Heart left ventricle (tissue), 16 donors: ENCODE data around the gene SPATC1L. TPM values are rescaled to one million over a fixed set of nuclear protein-coding genes. Genes with fewer than 3 reads are reported as not detected.
A peak's percentile ranks its signal among the peaks of the same experiment; 100 is the strongest.
"Not testable (repeated sequence)": the region's sequence is repeated elsewhere in the genome, so short reads cannot be mapped to it uniquely, and the experiment has no call there.

Experiments
- ATAC-seq, 4 donors: fragments of 200-7000 bp; cut with Tn5 transposase; one replicate each; pipeline ENCODE4 v1.9.1; 2020 to 2022; ENCODE audit warnings: moderate library complexity in 4 of 4, mild to moderate bottlenecking in 3 of 4, moderate number of reproducible peaks in 1 of 4
- DNase-seq, 5 donors: peaks; one replicate each; pipeline ENCODE4 v3.0.0-alpha.2; 2020
- H3K27ac ChIP-seq, 12 donors: fragments of 200-600 bp; sonication (generic) in 4 of 12; one replicate each; pipeline versions ENCODE4 v1.5.0 to v1.8.0; 2016 to 2022; ENCODE audit warnings: mild to moderate bottlenecking in 2 of 12
- H3K27me3 ChIP-seq, 9 donors: fragments of 200-600 bp; sonication (generic) in 2 of 9; one replicate each; pipeline versions ENCODE4 v1.5.1 to v1.8.0; 2016 to 2022; ENCODE audit warnings: mild to moderate bottlenecking in 3 of 9
- H3K36me3 ChIP-seq, 9 donors: fragments of 200-600 bp; sonication (generic) in 2 of 9; one replicate each; pipeline versions ENCODE4 v1.5.0 to v1.8.0; 2018 to 2022; ENCODE audit warnings: mild to moderate bottlenecking in 2 of 9
- H3K4me1 ChIP-seq, 12 donors: fragments of 200-600 bp; sonication (generic) in 4 of 12; one replicate each; pipeline versions ENCODE4 v1.5.0 to v1.8.0; 2016 to 2022; ENCODE audit warnings: mild to moderate bottlenecking in 3 of 12
- H3K4me3 ChIP-seq, 12 donors: fragments of 200-600 bp; sonication (generic) in 4 of 12; one replicate each; pipeline versions ENCODE4 v1.5.0 to v1.8.0; 2017 to 2022; ENCODE audit warnings: mild to moderate bottlenecking in 9 of 12, moderate library complexity in 4 of 12
- H3K9me3 ChIP-seq, 12 donors: fragments of 200-600 bp; sonication (generic) in 4 of 12; one replicate each; pipeline versions ENCODE4 v1.5.0 to v1.8.0; 2016 to 2022; ENCODE audit warnings: mild to moderate bottlenecking in 1 of 12
- CTCF ChIP-seq, 12 donors: fragments of 200-600 bp; sonication (generic) in 4 of 12; IDR thresholded peaks; one replicate each; pipeline versions ENCODE4 v1.5.0 to v1.8.0; 2018 to 2022; ENCODE audit warnings: antibody characterized with exemption in 12 of 12, mild to moderate bottlenecking in 5 of 12
- POLR2A ChIP-seq, 2 donors: fragments of 450-650 bp; IDR thresholded peaks; one replicate each; pipeline ENCODE4 v1.6.1; 2017; ENCODE audit warnings: antibody characterized with exemption in 2 of 2, mild to moderate bottlenecking in 2 of 2, moderate library complexity in 2 of 2
- WGBS, 4 donors: extraction: QIAGEN DNeasy Blood & Tissue Kit in 2 of 4; methylation state at CpG; one replicate each; pipeline versions ENCODE4 v1.1.5 to v1.1.7; 2013 to 2018; 5-methylcytosine and 5-hydroxymethylcytosine counted together
- intact Hi-C, 10 donors: fragments of 100-400 bp; cut with DNase I; formaldehyde crosslinking; loops; one replicate each; pipeline versions ENCODE4 v1.11.1 to v1.14.2; 2022
- polyA plus RNA-seq, 2 donors: library from polyadenylated mRNA; stranded (reverse); fragments of 200-250 nt; gene quantifications; one replicate each; pipeline ENCODE4 v1.2.3, GENCODE V29; 2013
- total RNA-seq, 9 donors: library from RNA; depleted of rRNA in 2 of 9; stranded (reverse); fragments of >200 nt in 2 of 9; fragmentation: NEBNext Ultra II Directional in 3 of 9; extraction: Animal tissue kit (Norgen Biotek cat#: 25700) in 3 of 9; gene quantifications; one replicate each; pipeline versions ENCODE4 v1.1.0 to v1.2.4, GENCODE V29; 2016 to 2023
- donor health status: ischemic (EF 13 %, LVEDD 7.1; RV severe dilation, severe dysfunction).
- donor health status: healthy with polysubstance abuse.
- donor health status: DM: no; HTN: yes; CAD: no.
- donor health status: DM: no; HTN: no; CAD: no.
- donor health status: ischemic (EF 25% LVEDD 6.9; RV normal size, moderate dysfunction).
- donor health status: ischemic (EF 25% LVEDD 5.7; RV mildly dilated, moderate dysfunction).
- donor health status: healthy.
- donor health status: DM: yes; HTN: yes; CAD: no.
- donor health status: ischemic (EF 35%, LVEDD 5.7; RV mildly dilated, moderate dysfunction).
- donor health status: nonischemic (EF 11% LVEDD 7.7; RV severe dilation, severe dysfunction).
- donor health status: DM: yes; HTN: yes; CAD: no.
- donor health status: PGD.
- donor health status: ischemic (EF 29% LVEDD 5.4; RV normal size, mild dysfunction).
- donor health status: nonischemic (EF 23%, LVEDD 6.1; RV moderate dilation, normal function).

SPATC1L gene
- total and polyA plus RNA-seq, 11 donors = 4.9 to 16.8 (median 10.6) TPM

GRCh38 chr21:46142582-46143473 is 41.4 kb downstream of the SPATC1L start:
- intact Hi-C loops = loop anchor here in 6 of 10 donors (5.0 to 10.0 kb wide), 4 partner anchors 82 to 171 kb away; partner anchors contain the start of gene LSS (in 2 of the 6)
- DNase-seq (peak in 3 of 5 donors; percentile 13 to 31 (median 21)), ATAC-seq (no peak)
- no peak overlapping the region for H3K4me3 ChIP-seq
- H3K9me3 ChIP-seq = no peaks in the 10 kb centered on the region
- WGBS, 4 donors = 84 to 87% (median 86%) methylated on average over 20 to 21 of the region's 21 CpGs
- peaks cover 0 to 9% (median 6%) of the 10 kb centered on the region in 12 donors for H3K4me1 ChIP-seq
- H3K27ac ChIP-seq = peak overlapping the region in 1 of 12 donors; percentile 14
- no peaks in the 10 kb centered on the region for H3K36me3 ChIP-seq
- no peaks in the 10 kb centered on the region for H3K27me3 ChIP-seq
- no peak for TF ChIP-seq CTCF (IDR thresholded peaks at IDR 0.05)
- TF ChIP-seq POLR2A (IDR thresholded peaks at IDR 0.05) = no peak

- Histone ChIP-seq H3K27me3 (no peaks in the 10 kb centered on the region), H3K27ac (no peak overlapping the region), H3K36me3 (no peaks in the 10 kb centered on the region), H3K4me1 (peaks cover 0 to 9% (median 6%) of the 10 kb centered on the region in 12 donors), H3K4me3 (no peak overlapping the region), H3K9me3 (no peaks in the 10 kb centered on the region)
- ATAC-seq = no peak
- WGBS, 4 donors = 90 to 93% (median 92%) methylated on average over 45 of the region's 45 CpGs
- DNase-seq = peak in 3 of 5 donors; percentile 20 to 54 (median 22)
- intact Hi-C loops = loop anchor here in 6 of 10 donors (5.0 to 10.0 kb wide), 4 partner anchors 83 to 170 kb away; partner anchors contain the start of gene LSS (in 2 of the 6)
- TF ChIP-seq CTCF (IDR thresholded peaks at IDR 0.05) (no peak), POLR2A (IDR thresholded peaks at IDR 0.05) (no peak)
These were observed 42.3 kb downstream of the SPATC1L start for GRCh38 chr21:46141767-46142581.

DNA sequence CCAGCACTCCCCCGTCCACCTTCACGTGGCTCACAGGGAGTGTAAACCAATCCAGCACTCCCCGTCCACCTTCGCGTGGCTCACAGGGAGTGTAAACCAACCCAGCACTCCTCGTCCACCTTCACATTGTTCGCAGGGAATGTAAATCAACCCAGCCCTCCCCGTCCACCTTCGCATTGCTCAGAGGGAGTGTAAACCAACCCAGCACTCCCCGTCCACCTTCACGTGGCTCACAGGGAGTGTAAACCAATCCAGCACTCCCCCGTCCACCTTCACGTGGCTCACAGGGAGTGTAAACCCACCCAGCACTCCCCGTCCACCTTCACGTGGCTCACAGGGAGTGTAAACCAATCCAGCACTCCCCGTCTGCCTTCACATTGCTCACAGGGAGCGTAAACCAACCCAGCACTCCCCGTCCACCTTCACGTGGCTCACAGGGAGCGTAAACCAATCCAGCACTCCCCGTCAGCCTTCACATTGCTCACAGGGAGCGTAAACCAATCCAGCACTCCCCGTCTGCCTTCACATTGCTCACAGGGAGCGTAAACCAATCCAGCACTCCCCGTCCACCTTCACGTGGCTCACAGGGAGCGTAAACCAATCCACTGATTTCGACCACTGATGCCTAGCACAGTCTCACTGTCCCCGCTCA is 43.8 kb downstream of the SPATC1L start:
- H3K36me3 ChIP-seq, H3K27ac ChIP-seq, H3K9me3 ChIP-seq, H3K27me3 ChIP-seq, ATAC-seq, H3K4me3 ChIP-seq: not testable (repeated sequence)
- intact Hi-C loops = loop anchor here in 6 of 10 donors (5.0 to 10.0 kb wide), 4 partner anchors 84 to 168 kb away; partner anchors contain the start of gene LSS (in 2 of the 6)
- H3K4me1 ChIP-seq = peaks cover 0 to 13% (median 6%) of the 10 kb centered on the region in 12 donors
- peak in 2 of 5 donors; percentile 7 to 31 for DNase-seq
- 75 to 81% (median 77%) methylated on average over 29 of the region's 29 CpGs for WGBS, 4 donors

DNA sequence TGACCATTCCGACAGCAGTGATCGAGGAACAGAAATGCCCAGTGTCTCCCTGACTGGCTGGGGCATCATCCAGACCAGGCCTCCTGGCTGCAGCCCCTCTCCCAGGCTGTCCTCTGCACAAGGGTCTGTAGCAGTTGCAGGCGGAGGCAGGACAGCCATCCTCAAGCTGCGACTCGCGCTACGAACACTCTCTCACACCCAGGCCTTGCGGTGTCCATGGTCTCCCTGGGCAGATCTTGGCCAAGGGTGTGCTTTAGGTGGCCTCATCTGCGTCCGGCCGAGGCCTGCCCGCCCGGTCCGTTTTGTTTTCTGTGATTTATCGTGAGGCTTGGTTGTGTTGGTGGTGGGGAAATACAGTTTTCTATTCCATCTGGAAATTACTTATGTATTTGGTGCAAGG is 44.6 kb downstream of the SPATC1L start:
- ATAC-seq (no peak), DNase-seq (no peak)
- intact Hi-C loops = loop anchor here in 6 of 10 donors (5.0 to 10.0 kb wide), 4 partner anchors 85 to 167 kb away; partner anchors contain the start of gene LSS (in 2 of the 6)
- Histone ChIP-seq H3K9me3 (no peaks in the 10 kb centered on the region), H3K4me1 (peaks cover 0 to 13% (median 6%) of the 10 kb centered on the region in 12 donors), H3K4me3 (no peak overlapping the region), H3K36me3 (no peaks in the 10 kb centered on the region), H3K27me3 (no peaks in the 10 kb centered on the region), H3K27ac (no peak overlapping the region)
- TF ChIP-seq CTCF (IDR thresholded peaks at IDR 0.05) (no peak), POLR2A (IDR thresholded peaks at IDR 0.05) (no peak)
- WGBS, 4 donors = 91 to 97% (median 95%) methylated on average over 11 to 15 of the region's 15 CpGs
